ENCODE measurements around the gene ACOT7.

- TF ChIP-seq CTCF (IDR thresholded peaks at IDR 0.05; ENCODE audit: insufficient read depth, low read length) (no peak), GABPA (IDR thresholded peaks at IDR 0.05; ENCODE audit: low read depth) (no peak), POLR2AphosphoS5 (IDR thresholded peaks at IDR 0.05; ENCODE audit: low read depth) (no peak), REST (IDR thresholded peaks at IDR 0.05; ENCODE audit: insufficient replicate concordance, low read depth) (no peak), SPI1 (IDR thresholded peaks at IDR 0.05; ENCODE audit: borderline replicate concordance, low read depth) (no peak)
Observed at GRCh38 chr1:6222636-6223035, 170.9 kb downstream of the ACOT7 start.

All from HL-60 (cell line).